Measurements from ENCODE around the gene BMERB1.

Gene BMERB1

GRCh38 chr16:15599303-15600070 is 165.1 kb downstream of the BMERB1 start:
- no peak for TF ChIP-seq CTCF (IDR thresholded peaks at IDR 0.05; ENCODE audit: control insufficient read depth, insufficient read depth, low read depth, low read length, missing control alignments)
- DNase-seq (ENCODE audit: low read depth), result no peak
- no peak overlapping the region for H3K4me3 ChIP-seq (ENCODE audit: control insufficient read depth, low read depth, low read length)

GRCh38 chr16:15601212-15601879 is 167.0 kb downstream of the BMERB1 start:
- no peak for DNase-seq (ENCODE audit: low read depth)
- no peak for TF ChIP-seq CTCF (IDR thresholded peaks at IDR 0.05; ENCODE audit: control insufficient read depth, insufficient read depth, low read depth, low read length, missing control alignments)
- H3K4me3 ChIP-seq (ENCODE audit: control insufficient read depth, low read depth, low read length), result no peak overlapping the region

DNA sequence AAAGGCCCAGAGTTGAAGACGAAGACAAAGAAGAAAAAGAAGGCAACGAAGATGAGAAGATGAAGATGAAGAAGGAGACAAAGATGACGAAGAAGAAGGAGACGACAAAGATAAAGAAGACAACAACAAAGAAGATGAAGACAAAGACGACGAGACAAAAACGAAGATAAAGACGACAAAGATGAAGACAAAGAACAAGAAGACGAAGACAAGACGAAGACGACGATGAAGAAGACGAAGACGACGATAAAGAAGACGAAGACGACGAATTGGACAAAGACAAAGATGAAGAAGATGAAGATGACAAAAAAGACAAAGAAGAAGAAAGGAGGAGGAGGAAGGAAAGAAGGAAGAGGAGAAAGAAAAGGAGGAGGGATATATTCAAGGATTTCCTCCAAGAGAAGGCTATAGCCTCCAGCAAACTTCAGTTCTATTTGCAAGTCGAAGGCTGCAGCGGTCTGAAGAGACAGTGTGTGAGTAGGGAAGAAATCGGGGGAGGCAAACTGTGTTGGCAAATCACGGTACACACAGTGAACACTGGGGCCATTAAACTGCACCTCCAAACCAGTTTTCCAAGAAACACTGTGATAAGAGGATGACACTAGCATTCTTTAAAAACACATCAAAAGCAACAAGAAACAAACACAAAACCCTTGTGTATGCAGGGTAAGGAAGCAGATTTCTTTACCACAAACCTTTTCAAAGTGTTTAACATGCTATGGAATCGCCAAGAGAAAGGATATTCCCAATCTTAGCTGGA is 168.1 kb downstream of the BMERB1 start:
- DNase-seq (ENCODE audit: low read depth), result no peak
- no peak overlapping the region for H3K4me3 ChIP-seq (ENCODE audit: control insufficient read depth, low read depth, low read length)
- no peak for TF ChIP-seq CTCF (IDR thresholded peaks at IDR 0.05; ENCODE audit: control insufficient read depth, insufficient read depth, low read depth, low read length, missing control alignments)

- no peak for TF ChIP-seq CTCF (IDR thresholded peaks at IDR 0.05; ENCODE audit: control insufficient read depth, insufficient read depth, low read depth, low read length, missing control alignments)
- DNase-seq (ENCODE audit: low read depth), result no peak
Measured at GRCh38 chr16:15604460-15605440, 170.4 kb downstream of the BMERB1 start.

GRCh38 chr16:15605839-15606517 is 171.6 kb downstream of the BMERB1 start:
- no peak for TF ChIP-seq CTCF (IDR thresholded peaks at IDR 0.05; ENCODE audit: control insufficient read depth, insufficient read depth, low read depth, low read length, missing control alignments)
- DNase-seq (ENCODE audit: low read depth), result no peak
- H3K4me3 ChIP-seq (ENCODE audit: control insufficient read depth, low read depth, low read length), result no peak overlapping the region

More at GRCh38 chr16:15604460-15605440, 170.4 kb downstream of the BMERB1 start:
- no peak overlapping the region for H3K4me3 ChIP-seq (ENCODE audit: control insufficient read depth, low read depth, low read length)
